ENCODE results near the gene ETFDH. TPM values are rescaled to one million over a fixed set of nuclear protein-coding genes. Genes with fewer than 3 reads are reported as not detected.

Gene ETFDH
- total RNA-seq, 1 experiment from 2014 or later, result 12.4 TPM

GRCh38 chr4:158714937-158715336 lies 42.8 kb downstream of the ETFDH start:
- POLR2A ChIA-PET, result no interaction called here
- CTCF ChIA-PET, result no interaction called here
- peaks cover 83% of the 10 kb centered on the region for H3K36me3 Mint-ChIP-seq

GRCh38 chr4:158715802-158716201 lies 43.7 kb downstream of the ETFDH start:
- ChIA-PET POLR2A (no interaction called here), CTCF (no interaction called here)
- no peak for TF ChIP-seq ZNF219 (CRISPR knock-in tag; IDR thresholded peaks at IDR 0.05; ENCODE audit: borderline replicate concordance)
- TF ChIP-seq TEAD1 (CRISPR knock-in tag; IDR thresholded peaks at IDR 0.05), result no peak
- no peak for TF ChIP-seq ZNF396 (CRISPR knock-in tag; IDR thresholded peaks at IDR 0.05; ENCODE audit: borderline replicate concordance)
- TF ChIP-seq ZBTB21 (CRISPR knock-in tag; IDR thresholded peaks at IDR 0.05; ENCODE audit: borderline replicate concordance), result no peak
- TF ChIP-seq ELF4 (CRISPR knock-in tag; IDR thresholded peaks at IDR 0.05; ENCODE audit: low read depth), result no peak
- TF ChIP-seq CTCF (IDR thresholded peaks at IDR 0.05), result no peak
- no peak for TF ChIP-seq FOXP1 (CRISPR knock-in tag; IDR thresholded peaks at IDR 0.05; ENCODE audit: borderline replicate concordance)
- TF ChIP-seq HMGA2 (CRISPR knock-in tag; IDR thresholded peaks at IDR 0.05), result no peak
- TF ChIP-seq USF2 (CRISPR knock-in tag; IDR thresholded peaks at IDR 0.05), result no peak
- TF ChIP-seq ETV6 (CRISPR knock-in tag; IDR thresholded peaks at IDR 0.05), result no peak
- no peak for TF ChIP-seq ZNF317 (CRISPR knock-in tag; IDR thresholded peaks at IDR 0.05; ENCODE audit: borderline replicate concordance, low read depth)
- no peak for TF ChIP-seq ZNF512 (CRISPR knock-in tag; IDR thresholded peaks at IDR 0.05; ENCODE audit: borderline replicate concordance)
- TF ChIP-seq RORB (CRISPR knock-in tag; IDR thresholded peaks at IDR 0.05), result no peak
- TF ChIP-seq CDX4 (CRISPR knock-in tag; IDR thresholded peaks at IDR 0.05; ENCODE audit: borderline replicate concordance), result no peak
- no peak for TF ChIP-seq ZNF263 (CRISPR knock-in tag; IDR thresholded peaks at IDR 0.05; ENCODE audit: low read depth)
- no peak for TF ChIP-seq NR2C2 (CRISPR knock-in tag; IDR thresholded peaks at IDR 0.05)
- no peak for TF ChIP-seq EMX1 (CRISPR knock-in tag; IDR thresholded peaks at IDR 0.05)
- TF ChIP-seq, protein P1, sequence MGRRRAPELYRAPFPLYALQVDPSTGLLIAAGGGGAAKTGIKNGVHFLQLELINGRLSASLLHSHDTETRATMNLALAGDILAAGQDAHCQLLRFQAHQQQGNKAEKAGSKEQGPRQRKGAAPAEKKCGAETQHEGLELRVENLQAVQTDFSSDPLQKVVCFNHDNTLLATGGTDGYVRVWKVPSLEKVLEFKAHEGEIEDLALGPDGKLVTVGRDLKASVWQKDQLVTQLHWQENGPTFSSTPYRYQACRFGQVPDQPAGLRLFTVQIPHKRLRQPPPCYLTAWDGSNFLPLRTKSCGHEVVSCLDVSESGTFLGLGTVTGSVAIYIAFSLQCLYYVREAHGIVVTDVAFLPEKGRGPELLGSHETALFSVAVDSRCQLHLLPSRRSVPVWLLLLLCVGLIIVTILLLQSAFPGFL (CRISPR knock-in tag; IDR thresholded peaks at IDR 0.05; ENCODE audit: borderline replicate concordance), result no peak
- no peak for TF ChIP-seq ESRRA (CRISPR knock-in tag; IDR thresholded peaks at IDR 0.05; ENCODE audit: borderline replicate concordance)
- TF ChIP-seq GTF2I (CRISPR knock-in tag; conservative IDR thresholded peaks at IDR 0.05), result no peak
- no peak overlapping the region for H3K27ac Mint-ChIP-seq
- H3K27me3 Mint-ChIP-seq (ENCODE audit: low read depth), result no peaks in the 10 kb centered on the region
- DNase-seq (ENCODE audit: low spot score), result no peak
- no peak for ATAC-seq
- H3K4me1 Mint-ChIP-seq, result no peaks in the 10 kb centered on the region
- H3K36me3 Mint-ChIP-seq, result peaks cover 80% of the 10 kb centered on the region
- no peaks in the 10 kb centered on the region for H3K9me3 Mint-ChIP-seq
- H3K4me3 Mint-ChIP-seq, result no peak overlapping the region

More at GRCh38 chr4:158714937-158715336, 42.8 kb downstream of the ETFDH start:
- DNase-seq (ENCODE audit: low spot score) (no peak), ATAC-seq (no peak)
- H3K27me3 Mint-ChIP-seq (ENCODE audit: low read depth), result no peaks in the 10 kb centered on the region
- no peaks in the 10 kb centered on the region for H3K4me1 Mint-ChIP-seq
- H3K9me3 Mint-ChIP-seq, result no peaks in the 10 kb centered on the region
- TF ChIP-seq NFYB (CRISPR knock-in tag; conservative IDR thresholded peaks at IDR 0.05; ENCODE audit: low read depth) (no peak), NR1H2 (CRISPR knock-in tag; IDR thresholded peaks at IDR 0.05) (no peak), NR2C2 (CRISPR knock-in tag; IDR thresholded peaks at IDR 0.05) (no peak), ATF1 (CRISPR knock-in tag; IDR thresholded peaks at IDR 0.05) (no peak), PRRX2 (CRISPR knock-in tag; IDR thresholded peaks at IDR 0.05) (no peak), CREM (CRISPR knock-in tag; IDR thresholded peaks at IDR 0.05) (no peak), GTF2I (CRISPR knock-in tag; conservative IDR thresholded peaks at IDR 0.05) (no peak)
- TF ChIP-seq, protein P2, sequence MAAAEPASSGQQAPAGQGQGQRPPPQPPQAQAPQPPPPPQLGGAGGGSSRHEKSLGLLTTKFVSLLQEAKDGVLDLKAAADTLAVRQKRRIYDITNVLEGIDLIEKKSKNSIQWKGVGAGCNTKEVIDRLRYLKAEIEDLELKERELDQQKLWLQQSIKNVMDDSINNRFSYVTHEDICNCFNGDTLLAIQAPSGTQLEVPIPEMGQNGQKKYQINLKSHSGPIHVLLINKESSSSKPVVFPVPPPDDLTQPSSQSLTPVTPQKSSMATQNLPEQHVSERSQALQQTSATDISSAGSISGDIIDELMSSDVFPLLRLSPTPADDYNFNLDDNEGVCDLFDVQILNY (CRISPR knock-in tag; IDR thresholded peaks at IDR 0.05), result no peak
- no peak overlapping the region for H3K4me3 Mint-ChIP-seq
- no peak overlapping the region for H3K27ac Mint-ChIP-seq

Measured in WTC11 (cell line).